Tibial artery (tissue), 4 donors: ENCODE measurements around the gene LAPTM4A.
A peak's percentile ranks its signal among the peaks of the same experiment; 100 is the strongest.
"Not testable (repeated sequence)": the region's sequence is repeated elsewhere in the genome, so short reads cannot be mapped to it uniquely, and the experiment has no call there.

Experiments used
- DNase-seq, 2 donors: peaks; one replicate each; pipeline ENCODE4 v3.0.0-alpha.2; 2019
- H3K27ac ChIP-seq, 2 donors: fragments of 200-600 bp; sonication (generic) in 1 of 2; 1 replicate in 1 of 2; 2 replicates in 1 of 2; pipeline ENCODE4 v1.5.1; 2018 to 2019; ENCODE audit warnings: mild to moderate bottlenecking in 1 of 2
- H3K27me3 ChIP-seq, 2 donors: fragments of 200-600 bp; sonication (generic) in 1 of 2; one replicate each; pipeline versions ENCODE4 v1.5.1 to v1.6.0; 2016 to 2019
- H3K36me3 ChIP-seq, 3 donors: fragments of 200-600 bp; sonication (generic) in 2 of 3; one replicate each; pipeline ENCODE4 v1.5.1; 2016 to 2019; ENCODE audit warnings: mild to moderate bottlenecking in 2 of 3
- H3K4me1 ChIP-seq, 4 donors: fragments of 200-600 bp; sonication (generic) in 2 of 4; 1 replicate in 3 of 4; 2 replicates in 1 of 4; pipeline ENCODE4 v1.5.1; 2016 to 2019
- H3K4me3 ChIP-seq, 2 donors: fragments of 200-600 bp; sonication (generic) in 1 of 2; 1 replicate in 1 of 2; 2 replicates in 1 of 2; pipeline ENCODE4 v1.5.1; 2018 to 2019; ENCODE audit warnings: mild to moderate bottlenecking in 2 of 2
- H3K9me3 ChIP-seq, 3 donors: fragments of 200-600 bp; sonication (generic) in 1 of 3; one replicate each; pipeline ENCODE4 v1.5.1; 2016 to 2019
- CTCF ChIP-seq, 2 experiments: fragments of 200-600 bp in 1 of 2; fragments of 450-650 bp in 1 of 2; IDR thresholded peaks; one replicate each; pipeline ENCODE4 v1.5.1; 2017 to 2019; ENCODE audit warnings: antibody characterized with exemption in 2 of 2, mild to moderate bottlenecking in 1 of 2, moderate library complexity in 1 of 2
- intact Hi-C: fragments of 100-400 bp; cut with DNase I; formaldehyde crosslinking; loops from one replicate; pipeline ENCODE4 v1.15.0; 2023; ENCODE audit warnings: low total_unique reads

LAPTM4A gene

GRCh38 chr2:20091305-20091991, 40.0 kb upstream of the LAPTM4A start:
- peaks cover 0 to 12% (median 6%) of the 10 kb centered on the region in 4 donors for H3K4me1 ChIP-seq
- intact Hi-C loops = no loop called here
- H3K4me3 ChIP-seq = no peak overlapping the region
- H3K27ac ChIP-seq = no peak overlapping the region
- H3K36me3 ChIP-seq = no peaks in the 10 kb centered on the region
- TF ChIP-seq CTCF (IDR thresholded peaks at IDR 0.05) = no peak
- H3K9me3 ChIP-seq = no peaks in the 10 kb centered on the region
- peak; percentile 85 to 86 for DNase-seq
- H3K27me3 ChIP-seq = no peaks in the 10 kb centered on the region

- Histone ChIP-seq H3K27ac (no peak overlapping the region), H3K9me3 (no peaks in the 10 kb centered on the region), H3K4me1 (peaks cover 0 to 12% (median 6%) of the 10 kb centered on the region in 4 donors), H3K27me3 (no peaks in the 10 kb centered on the region), H3K36me3 (no peaks in the 10 kb centered on the region), H3K4me3 (no peak overlapping the region)
- DNase-seq = no peak
- TF ChIP-seq CTCF (IDR thresholded peaks at IDR 0.05) = no peak
- intact Hi-C loops = no loop called here
Observed at GRCh38 chr2:20089715-20090464, 38.5 kb upstream of the LAPTM4A start.

GRCh38 chr2:20085909-20086308, 34.5 kb upstream of the LAPTM4A start:
- H3K27ac ChIP-seq, intact Hi-C loops, H3K36me3 ChIP-seq, H3K4me3 ChIP-seq, H3K27me3 ChIP-seq, H3K9me3 ChIP-seq, H3K4me1 ChIP-seq, DNase-seq: not testable (repeated sequence)

- H3K36me3 ChIP-seq, H3K27me3 ChIP-seq, H3K9me3 ChIP-seq, H3K27ac ChIP-seq, H3K4me1 ChIP-seq, intact Hi-C loops, H3K4me3 ChIP-seq, DNase-seq: not testable (repeated sequence)
Observed at GRCh38 chr2:20082812-20083211, 31.4 kb upstream of the LAPTM4A start.

GRCh38 chr2:20081841-20082240, 30.4 kb upstream of the LAPTM4A start:
- no peak overlapping the region for H3K27ac ChIP-seq
- intact Hi-C loops = no loop called here
- H3K36me3 ChIP-seq = no peaks in the 10 kb centered on the region
- no peaks in the 10 kb centered on the region for H3K9me3 ChIP-seq
- H3K27me3 ChIP-seq = no peaks in the 10 kb centered on the region
- TF ChIP-seq CTCF (IDR thresholded peaks at IDR 0.05) = no peak
- H3K4me3 ChIP-seq = no peak overlapping the region
- DNase-seq = no peak
- H3K4me1 ChIP-seq = no peaks in the 10 kb centered on the region

- Histone ChIP-seq H3K4me1 (no peaks in the 10 kb centered on the region), H3K27me3 (no peaks in the 10 kb centered on the region), H3K36me3 (no peaks in the 10 kb centered on the region), H3K9me3 (no peaks in the 10 kb centered on the region), H3K4me3 (no peak overlapping the region), H3K27ac (no peak overlapping the region)
- DNase-seq = no peak
- intact Hi-C loops = no loop called here
- no peak for TF ChIP-seq CTCF (IDR thresholded peaks at IDR 0.05)
Observed at GRCh38 chr2:20080839-20081415, 29.5 kb upstream of the LAPTM4A start.
